ENCODE measurements around the gene CHRND. TPM values are rescaled to one million over a fixed set of nuclear protein-coding genes. Genes with fewer than 3 reads are reported as not detected.
A peak's percentile ranks its signal among the peaks of the same experiment; 100 is the strongest.

The CHRND gene
- total RNA-seq: not detected

- no peak within 1 kb of the TSS for H3K27ac ChIP-seq
- H3K27me3 ChIP-seq: peaks cover 0 to 27% of the 10 kb centered on the region in 2 donors
- TF ChIP-seq POLR2A (IDR thresholded peaks at IDR 0.05) (no peak), CTCF (IDR thresholded peaks at IDR 0.05) (no peak)
- peaks cover 0 to 25% (median 16%) of the 10 kb centered on the region in 4 donors for H3K4me1 ChIP-seq
- no peak for DNase-seq
- H3K9me3 ChIP-seq: no peaks in the 10 kb centered on the region
- H3K4me3 ChIP-seq: no peak within 1 kb of the TSS
- H3K36me3 ChIP-seq: no peaks in the 10 kb centered on the region
Measured at GRCh38 chr2:232525791-232526371, at the start of gene CHRND. CHRND (plus strand) TSS chr2:232526160; CDS start chr2:232526216, 56 bp downstream.

- Histone ChIP-seq H3K27me3 (no peaks in the 10 kb centered on the region), H3K36me3 (no peaks in the 10 kb centered on the region), H3K4me1 (no peaks in the 10 kb centered on the region), H3K27ac (no peak overlapping the region), H3K4me3 (no peak overlapping the region), H3K9me3 (peaks cover 0 to 2% (median 0%) of the 10 kb centered on the region in 4 donors)
- peak in 1 of 3 donors; percentile 33 for DNase-seq
- TF ChIP-seq CTCF (IDR thresholded peaks at IDR 0.05) (no peak), POLR2A (IDR thresholded peaks at IDR 0.05) (no peak)
Measured at GRCh38 chr2:232476791-232477190, 49.2 kb upstream of the CHRND start.

- TF ChIP-seq CTCF (IDR thresholded peaks at IDR 0.05) (no peak), POLR2A (IDR thresholded peaks at IDR 0.05) (no peak)
- no peaks in the 10 kb centered on the region for H3K27me3 ChIP-seq
- H3K27ac ChIP-seq: no peak overlapping the region
- no peaks in the 10 kb centered on the region for H3K9me3 ChIP-seq
- DNase-seq: peak in 1 of 3 donors; percentile 18
- no peaks in the 10 kb centered on the region for H3K36me3 ChIP-seq
- no peak overlapping the region for H3K4me3 ChIP-seq
- H3K4me1 ChIP-seq: no peaks in the 10 kb centered on the region
Measured at GRCh38 chr2:232477751-232478510, 48.0 kb upstream of the CHRND start.

- Histone ChIP-seq H3K4me3 (no peak overlapping the region), H3K27me3 (no peaks in the 10 kb centered on the region), H3K9me3 (no peaks in the 10 kb centered on the region), H3K36me3 (no peaks in the 10 kb centered on the region), H3K27ac (no peak overlapping the region), H3K4me1 (no peaks in the 10 kb centered on the region)
- TF ChIP-seq CTCF (IDR thresholded peaks at IDR 0.05) (no peak), POLR2A (IDR thresholded peaks at IDR 0.05) (no peak)
- DNase-seq: peak in 1 of 3 donors; percentile 46
Measured at GRCh38 chr2:232478571-232479340, 47.2 kb upstream of the CHRND start.

- no peak for DNase-seq
- TF ChIP-seq CTCF (IDR thresholded peaks at IDR 0.05) (no peak), POLR2A (IDR thresholded peaks at IDR 0.05) (no peak)
- Histone ChIP-seq H3K4me3 (no peak overlapping the region), H3K4me1 (no peaks in the 10 kb centered on the region), H3K27ac (no peak overlapping the region), H3K27me3 (peaks cover 0 to under 1% of the 10 kb centered on the region in 2 donors), H3K36me3 (no peaks in the 10 kb centered on the region), H3K9me3 (no peaks in the 10 kb centered on the region)
Measured at GRCh38 chr2:232479341-232480200, 46.4 kb upstream of the CHRND start.
